Loucy (cell line): ENCODE results near the gene DGCR6L.
"Not testable (repeated sequence)": the region's sequence is repeated elsewhere in the genome, so short reads cannot be mapped to it uniquely, and the experiment has no call there.

ENCODE experiments used
- H2AFZ ChIP-seq: fragments of 200-600 bp; sonication (generic); 2 replicates; pipeline ENCODE4 v1.6.0; 2016; ENCODE audit warnings: antibody characterized with exemption, mild to moderate bottlenecking, low read length, moderate library complexity
- H3F3A ChIP-seq: fragments of 200-600 bp; 2 replicates; pipeline ENCODE4 v1.6.0; 2016; ENCODE audit warnings: antibody characterized with exemption, low read depth, mild to moderate bottlenecking
- H3K27me3 ChIP-seq: fragments of 200-600 bp; sonication (generic); 2 replicates; pipeline ENCODE4 v1.6.1; 2014; ENCODE audit warnings: low read length, mild to moderate bottlenecking; ENCODE audit not compliant: insufficient read depth, poor library complexity, severe bottlenecking
- H3K36me3 ChIP-seq: fragments of 200-600 bp; sonication (generic); 2 replicates; pipeline ENCODE4 v1.6.1; 2016; ENCODE audit warnings: low read length; ENCODE audit not compliant: insufficient read depth
- H3K4me1 ChIP-seq: fragments of 200-600 bp; sonication (generic); 2 replicates; pipeline ENCODE4 v1.5.1; 2014; ENCODE audit warnings: low read length, mild to moderate bottlenecking; ENCODE audit not compliant: insufficient read depth, poor library complexity, severe bottlenecking
- H3K4me2 ChIP-seq: fragments of 200-600 bp; sonication (generic); 2 replicates; pipeline ENCODE4 v1.6.0; 2014; ENCODE audit warnings: antibody characterized with exemption, low read length, low read depth, mild to moderate bottlenecking; ENCODE audit not compliant: poor library complexity, severe bottlenecking
- H3K4me3 ChIP-seq: fragments of 200-600 bp; sonication (generic); 2 replicates; pipeline ENCODE4 v1.5.1; 2014; ENCODE audit warnings: low read length, mild to moderate bottlenecking, mixed read lengths; ENCODE audit not compliant: poor library complexity, severe bottlenecking
- H3K79me2 ChIP-seq: fragments of 200-600 bp; sonication (generic); 2 replicates; pipeline ENCODE4 v1.6.1; 2014; ENCODE audit warnings: low read length; ENCODE audit not compliant: insufficient read depth
- H3K9ac ChIP-seq: fragments of 200-600 bp; sonication (generic); 2 replicates; pipeline ENCODE4 v1.6.0; 2014; ENCODE audit warnings: mild to moderate bottlenecking, low read depth, low read length, moderate library complexity; ENCODE audit not compliant: poor library complexity, severe bottlenecking
- H3K9me2 ChIP-seq: fragments of 200-600 bp; sonication (generic); replicated peaks from 2 replicates; pipeline ENCODE4 v1.6.1; 2016; ENCODE audit warnings: low read depth, low read length, mixed read lengths
- H3K9me3 ChIP-seq: fragments of 200-600 bp; sonication (generic); 2 replicates; pipeline ENCODE4 v1.6.1; 2014; ENCODE audit warnings: mild to moderate bottlenecking, antibody characterized with exemption, low read length, low read depth; ENCODE audit not compliant: insufficient read depth
- H4K20me1 ChIP-seq: fragments of 200-600 bp; sonication (generic); 2 replicates; pipeline ENCODE4 v1.6.0; 2014; ENCODE audit warnings: antibody characterized with exemption, low read length, mild to moderate bottlenecking; ENCODE audit not compliant: insufficient read depth, poor library complexity, severe bottlenecking

Gene DGCR6L

GRCh38 chr22:20360866-20361751, 41.2 kb upstream of the DGCR6L start:
- not testable (repeated sequence) for H3K9ac ChIP-seq, H3K9me3 ChIP-seq, H3K4me3 ChIP-seq, H2AFZ ChIP-seq, H3K27me3 ChIP-seq, H3F3A ChIP-seq, H3K79me2 ChIP-seq, H3K4me1 ChIP-seq, H3K4me2 ChIP-seq, H3K9me2 ChIP-seq, H4K20me1 ChIP-seq, H3K36me3 ChIP-seq

- not testable (repeated sequence) for H3K9ac ChIP-seq, H3F3A ChIP-seq, H3K79me2 ChIP-seq, H3K9me2 ChIP-seq, H3K4me1 ChIP-seq, H3K9me3 ChIP-seq, H2AFZ ChIP-seq, H3K27me3 ChIP-seq, H3K4me2 ChIP-seq, H3K4me3 ChIP-seq, H3K36me3 ChIP-seq, H4K20me1 ChIP-seq
Observed at GRCh38 chr22:20360261-20360660, 40.4 kb upstream of the DGCR6L start.

GRCh38 chr22:20358503-20359239, 38.8 kb upstream of the DGCR6L start:
- H3K4me1 ChIP-seq, H3K9ac ChIP-seq: not testable (repeated sequence)

DNA sequence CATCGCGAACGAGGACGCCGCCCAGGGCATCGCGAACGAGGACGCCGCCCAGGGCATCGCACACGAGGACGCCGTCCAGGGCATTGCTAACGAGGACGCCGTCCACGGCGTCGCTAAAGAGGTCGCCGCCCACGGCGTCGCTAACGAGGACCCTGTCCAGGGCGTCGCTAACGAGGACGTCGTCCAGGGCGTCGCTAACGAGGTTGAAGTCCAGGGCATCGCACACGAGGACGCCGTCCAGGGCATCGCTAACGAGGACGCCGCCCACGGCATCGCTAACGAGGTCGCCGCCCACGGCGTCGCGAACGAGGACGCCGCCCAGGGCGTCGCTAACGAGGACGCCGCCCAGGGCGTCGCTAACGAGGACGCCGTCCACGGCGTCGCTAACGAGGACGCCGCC, 38.1 kb upstream of the DGCR6L start:
- not testable (repeated sequence) for H3K4me1 ChIP-seq, H3K4me3 ChIP-seq, H3K9me3 ChIP-seq, H4K20me1 ChIP-seq, H3K36me3 ChIP-seq, H3K9ac ChIP-seq, H2AFZ ChIP-seq, H3K27me3 ChIP-seq, H3K9me2 ChIP-seq, H3K4me2 ChIP-seq, H3F3A ChIP-seq, H3K79me2 ChIP-seq

More at GRCh38 chr22:20358503-20359239, 38.8 kb upstream of the DGCR6L start:
- not testable (repeated sequence) for H3F3A ChIP-seq, H2AFZ ChIP-seq, H3K79me2 ChIP-seq, H4K20me1 ChIP-seq, H3K4me2 ChIP-seq, H3K27me3 ChIP-seq, H3K4me3 ChIP-seq, H3K36me3 ChIP-seq, H3K9me3 ChIP-seq, H3K9me2 ChIP-seq

- H3K9me2 ChIP-seq, H3K4me1 ChIP-seq, H3K27me3 ChIP-seq, H2AFZ ChIP-seq, H3K9me3 ChIP-seq, H3K79me2 ChIP-seq, H3K4me2 ChIP-seq, H3K4me3 ChIP-seq, H4K20me1 ChIP-seq, H3K36me3 ChIP-seq, H3K9ac ChIP-seq, H3F3A ChIP-seq: not testable (repeated sequence)
Observed at GRCh38 chr22:20356906-20357305, 37.0 kb upstream of the DGCR6L start.

DNA sequence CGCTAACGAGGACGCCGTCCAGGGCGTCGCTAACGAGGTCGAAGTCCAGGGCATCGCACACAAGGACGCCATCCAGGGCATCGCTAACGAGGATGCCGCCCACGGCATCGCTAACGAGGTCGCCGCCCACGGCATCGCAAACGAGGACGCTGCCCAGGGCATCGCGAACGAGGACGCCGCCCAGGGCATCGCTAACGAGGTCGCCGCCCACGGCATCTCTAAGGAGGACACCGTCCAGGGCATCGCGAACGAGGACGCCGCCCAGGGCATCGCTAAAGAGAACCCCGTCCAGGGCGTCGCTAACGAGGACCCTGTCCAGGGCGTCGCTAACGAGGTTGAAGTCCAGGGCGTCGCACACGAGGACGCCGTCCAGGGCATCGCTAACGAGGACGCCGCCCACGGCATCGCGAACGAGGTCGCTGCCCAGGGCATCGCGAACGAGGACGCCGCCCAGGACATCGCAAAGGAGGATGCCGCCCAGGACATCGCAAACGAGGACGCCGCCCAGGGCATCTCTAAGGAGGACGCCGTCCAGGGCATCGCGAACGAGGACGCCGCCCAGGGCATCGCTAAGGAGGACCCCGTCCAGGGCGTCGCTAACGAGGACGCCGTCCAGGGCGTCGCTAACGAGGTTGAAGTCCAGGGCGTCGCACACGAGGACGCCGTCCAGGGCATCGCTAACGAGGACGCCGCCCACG, 36.2 kb upstream of the DGCR6L start:
- H3K9me3 ChIP-seq: not testable (repeated sequence)

More for the DNA sequence above, 36.2 kb upstream of the DGCR6L start:
- not testable (repeated sequence) for H4K20me1 ChIP-seq, H3K27me3 ChIP-seq, H2AFZ ChIP-seq, H3K9ac ChIP-seq, H3K4me1 ChIP-seq, H3K36me3 ChIP-seq, H3K9me2 ChIP-seq, H3K79me2 ChIP-seq, H3K4me3 ChIP-seq, H3K4me2 ChIP-seq, H3F3A ChIP-seq
